Prostate gland (tissue), 2 donors: ENCODE measurements around the gene CRIM1. TPM values are rescaled to one million over a fixed set of nuclear protein-coding genes. Genes with fewer than 3 reads are reported as not detected.

Experiments used
- DNase-seq: peaks from one replicate; pipeline ENCODE4 v3.0.0-alpha.2; 2019; ENCODE audit warnings: low spot score
- H3K27ac ChIP-seq, 2 donors: fragments of 200-600 bp; sonication (generic); 2 replicates each; pipeline ENCODE4 v1.5.1; 2017 to 2019
- H3K27me3 ChIP-seq: fragments of 200-600 bp; sonication (generic); replicated peaks from 2 replicates; pipeline ENCODE4 v1.5.1; 2019; ENCODE audit not compliant: insufficient read depth
- H3K36me3 ChIP-seq, 2 donors: fragments of 200-600 bp; sonication (generic); 1 replicate in 1 of 2; 2 replicates in 1 of 2; pipeline versions ENCODE4 v1.5.1 to v1.8.1; 2017 to 2019
- H3K4me1 ChIP-seq: fragments of 200-600 bp; sonication (generic); replicated peaks from 2 replicates; pipeline ENCODE4 v1.5.1; 2019
- H3K4me3 ChIP-seq, 2 donors: fragments of 200-600 bp; sonication (generic); 2 replicates each; pipeline ENCODE4 v1.5.1; 2017 to 2019
- H3K9me3 ChIP-seq: fragments of 200-600 bp; sonication (generic); 2 replicates; pipeline ENCODE4 v1.5.1; 2017
- CTCF ChIP-seq, 4 experiments: fragments of 200-600 bp in 2 of 4; fragments of 450-650 bp in 2 of 4; sonication (generic) in 2 of 4; IDR thresholded peaks; 1 replicate in 3 of 4; 2 replicates in 1 of 4; pipeline ENCODE4 v1.5.1; 2016 to 2019; ENCODE audit warnings: antibody characterized with exemption in 4 of 4, mild to moderate bottlenecking in 2 of 4, moderate library complexity in 2 of 4
- POLR2A ChIP-seq: fragments of 450-650 bp; IDR thresholded peaks from one replicate; pipeline ENCODE4 v1.6.1; 2016; ENCODE audit warnings: antibody characterized with exemption, mild to moderate bottlenecking
- POLR2AphosphoS5 ChIP-seq: sonication (generic); formaldehyde crosslinking; IDR thresholded peaks from one replicate; pipeline ENCODE4 v1.6.1; 2017; ENCODE audit warnings: antibody characterized with exemption
- WGBS: methylation state at CpG from one replicate; pipeline ENCODE4 v1.1.5; 2018; 5-methylcytosine and 5-hydroxymethylcytosine counted together
- intact Hi-C: fragments of 100-400 bp; cut with DNase I; formaldehyde crosslinking; loops from one replicate; pipeline ENCODE4 v1.14.2; 2022
- total RNA-seq, 2 donors: library from RNA; depleted of rRNA; stranded (reverse); fragments of >200 nt; gene quantifications; one replicate each; pipeline ENCODE4 v1.1.0, GENCODE V29; 2016

The CRIM1 gene
- total RNA-seq, 2 donors from 2014 or later, result 55.2 to 101 TPM

GRCh38 chr2:36385603-36386002, 30.0 kb downstream of the CRIM1 start:
- H3K27me3 ChIP-seq, result no peaks in the 10 kb centered on the region
- no peak overlapping the region for H3K27ac ChIP-seq
- H3K36me3 ChIP-seq, result no peaks in the 10 kb centered on the region
- H3K9me3 ChIP-seq, result no peaks in the 10 kb centered on the region
- H3K4me1 ChIP-seq, result peaks cover 7% of the 10 kb centered on the region
- no peak overlapping the region for H3K4me3 ChIP-seq
- no peak for TF ChIP-seq POLR2A
- no peak for TF ChIP-seq POLR2AphosphoS5
- TF ChIP-seq CTCF (IDR thresholded peaks at IDR 0.05), result no peak
- intact Hi-C loops, result no loop called here
- WGBS, result 92% methylated on average over 3 of the region's 3 CpGs
- no peak for DNase-seq

DNA sequence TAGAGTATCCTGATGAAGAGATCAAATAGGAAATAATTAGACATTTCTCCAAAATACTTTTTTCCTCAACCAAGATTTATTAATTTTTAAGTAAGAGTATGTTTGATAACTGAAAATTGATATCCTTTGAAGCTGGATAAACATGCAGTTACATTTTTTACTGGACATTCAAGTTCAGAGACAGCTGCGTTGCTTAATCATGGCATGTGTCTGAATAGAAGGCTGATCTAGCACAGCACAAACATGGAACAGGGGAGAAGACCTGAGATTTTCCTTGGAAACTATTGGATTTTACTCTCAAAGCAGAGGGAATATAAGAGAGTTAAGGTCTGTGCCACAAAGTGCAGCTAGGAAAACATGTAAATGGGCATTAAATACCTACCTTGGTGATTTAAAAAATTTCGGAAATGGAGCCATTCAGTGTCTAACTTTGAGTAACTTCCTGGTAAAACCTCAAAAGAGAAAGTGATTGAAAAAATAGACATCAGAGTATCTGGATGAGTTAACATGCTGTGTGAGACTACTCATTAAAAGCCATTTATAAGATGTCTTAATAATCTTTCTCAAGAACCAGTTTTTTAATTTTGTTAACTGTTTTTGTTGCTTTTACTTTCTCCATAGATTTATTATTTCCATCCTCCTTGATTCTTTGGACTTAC, 31.8 kb downstream of the CRIM1 start:
- no peak for DNase-seq
- Histone ChIP-seq H3K4me1 (peaks cover 7% of the 10 kb centered on the region), H3K27ac (no peak overlapping the region), H3K36me3 (no peaks in the 10 kb centered on the region), H3K4me3 (no peak overlapping the region), H3K9me3 (no peaks in the 10 kb centered on the region), H3K27me3 (no peaks in the 10 kb centered on the region)
- intact Hi-C loops, result no loop called here
- 63% methylated on average over 2 of the region's 2 CpGs for WGBS
- TF ChIP-seq POLR2A (no peak), POLR2AphosphoS5 (no peak), CTCF (IDR thresholded peaks at IDR 0.05) (no peak)

- Histone ChIP-seq H3K27ac (no peak overlapping the region), H3K27me3 (no peaks in the 10 kb centered on the region), H3K36me3 (no peaks in the 10 kb centered on the region), H3K4me1 (peaks cover 7% of the 10 kb centered on the region), H3K4me3 (no peak overlapping the region), H3K9me3 (no peaks in the 10 kb centered on the region)
- DNase-seq, result no peak
- 94% methylated on average over 3 of the region's 3 CpGs for WGBS
- TF ChIP-seq POLR2AphosphoS5 (no peak), POLR2A (no peak), CTCF (IDR thresholded peaks at IDR 0.05) (no peak)
- intact Hi-C loops, result no loop called here
Observed at GRCh38 chr2:36388472-36388871, 32.9 kb downstream of the CRIM1 start.

DNA sequence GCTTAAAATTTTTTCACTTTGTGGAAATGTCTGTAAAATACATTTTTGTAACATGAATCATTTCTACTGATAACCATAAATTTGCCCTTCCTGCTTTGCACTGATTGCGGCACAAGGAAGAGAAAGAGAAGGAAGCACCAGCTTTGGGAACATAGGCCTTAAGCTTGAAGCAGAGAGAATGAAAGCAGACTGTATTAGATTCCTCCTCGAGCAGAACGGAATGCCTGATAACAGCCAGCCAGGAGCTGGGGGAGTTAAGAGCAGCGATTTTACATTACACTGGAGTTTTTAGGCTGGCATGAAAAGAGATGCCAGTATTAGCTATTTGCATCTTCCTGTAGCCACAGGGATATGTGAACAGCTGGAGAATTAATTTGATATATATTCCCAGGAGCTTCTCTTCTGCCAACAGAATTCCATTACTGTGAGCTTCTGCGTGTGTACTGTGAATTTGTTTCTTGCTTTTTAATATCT, 33.5 kb downstream of the CRIM1 start:
- WGBS, result 31% methylated on average over 5 of the region's 5 CpGs
- H3K36me3 ChIP-seq, result no peaks in the 10 kb centered on the region
- H3K27ac ChIP-seq, result peak overlapping the region in 1 of 2 donors; percentile 11

More for the DNA sequence above, 33.5 kb downstream of the CRIM1 start:
- DNase-seq, result no peak
- no peaks in the 10 kb centered on the region for H3K27me3 ChIP-seq
- intact Hi-C loops, result no loop called here
- peaks cover 7% of the 10 kb centered on the region for H3K4me1 ChIP-seq
- H3K9me3 ChIP-seq, result no peaks in the 10 kb centered on the region
- no peak overlapping the region for H3K4me3 ChIP-seq
- TF ChIP-seq POLR2A (no peak), POLR2AphosphoS5 (no peak), CTCF (IDR thresholded peaks at IDR 0.05) (no peak)
